HG02885 (cell line): Measurements from ENCODE around the gene OR10A2.
"Not testable (repeated sequence)": the region's sequence is repeated elsewhere in the genome, so short reads cannot be mapped to it uniquely, and the experiment has no call there.

Experiments used
- ATAC-seq: cut with Tn5 transposase; IDR thresholded peaks from one replicate; pipeline ENCODE4 v1.9.1; 2021; ENCODE audit warnings: mild to moderate bottlenecking; ENCODE audit not compliant: unreplicated experiment, poor library complexity

The OR10A2 gene

GRCh38 chr11:6882751-6883150 is 19.9 kb downstream of the OR10A2 start:
- no peak for ATAC-seq

- ATAC-seq: not testable (repeated sequence)
Observed at GRCh38 chr11:6887711-6888110, 24.9 kb downstream of the OR10A2 start.

GRCh38 chr11:6888830-6889229 is 26.0 kb downstream of the OR10A2 start:
- ATAC-seq: no peak

- no peak for ATAC-seq
Observed at GRCh38 chr11:6889835-6890234, 27.0 kb downstream of the OR10A2 start.

- ATAC-seq: no peak
Observed at GRCh38 chr11:6892400-6892799, 29.5 kb downstream of the OR10A2 start, which contains the start of gene OR2D2. Gene OR2D2 (minus strand): TSS chr11:6892500. CDS start chr11:6892500, 0 bp downstream.

GRCh38 chr11:6894097-6894496 is 31.2 kb downstream of the OR10A2 start:
- no peak for ATAC-seq

- peak; percentile 95 for ATAC-seq
Observed at GRCh38 chr11:6895010-6895409, 32.2 kb downstream of the OR10A2 start.

- no peak for ATAC-seq
Observed at GRCh38 chr11:6898911-6899310, 36.1 kb downstream of the OR10A2 start.

GRCh38 chr11:6900327-6900999 is 37.6 kb downstream of the OR10A2 start:
- ATAC-seq: no peak

GRCh38 chr11:6904804-6905203 is 41.9 kb downstream of the OR10A2 start:
- not testable (repeated sequence) for ATAC-seq

GRCh38 chr11:6911378-6911777 is 48.5 kb downstream of the OR10A2 start:
- ATAC-seq: no peak

- ATAC-seq: no peak
Observed at GRCh38 chr11:6911948-6912347, 49.1 kb downstream of the OR10A2 start.

- no peak for ATAC-seq
Observed at GRCh38 chr11:6919698-6920097, 56.8 kb downstream of the OR10A2 start.

GRCh38 chr11:6920702-6921101 is 57.8 kb downstream of the OR10A2 start, which contains the start of gene OR2D3:
Gene OR2D3 (plus strand): TSS chr11:6921002. CDS start chr11:6921002, 0 bp downstream.
- no peak for ATAC-seq
